Astrocyte of the cerebellum (primary cell): ENCODE data around the gene DHH.
A peak's percentile ranks its signal among the peaks of the same experiment; 100 is the strongest.

Experiments used
- DNase-seq: peaks from one replicate; pipeline ENCODE4 v3.0.0-alpha.2; 2011; ENCODE audit warnings: low read depth
- H3K4me3 ChIP-seq: 2 replicates; pipeline ENCODE4 v1.5.1; 2011; ENCODE audit warnings: mild to moderate bottlenecking, low read depth, low read length, moderate library complexity
- CTCF ChIP-seq: IDR thresholded peaks from 2 replicates; pipeline ENCODE4 v1.5.1; 2012; ENCODE audit warnings: low read length, low read depth, moderate library complexity, mild to moderate bottlenecking; ENCODE audit errors: missing control alignments
- in situ Hi-C: cut with HindIII; loops from 2 replicates; pipeline ENCODE4 v1.10.0; 2017; ENCODE audit warnings: low sequenced_read_pairs

The DHH gene

GRCh38 chr12:49126852-49127763 lies 32.5 kb upstream of the DHH start:
- DNase-seq = no peak
- in situ Hi-C loops = no loop called here
- TF ChIP-seq CTCF = no peak
- no peak overlapping the region for H3K4me3 ChIP-seq

GRCh38 chr12:49121047-49121696 lies 26.6 kb upstream of the DHH start:
- no peak for DNase-seq
- TF ChIP-seq CTCF = peak; percentile 78
- no peak overlapping the region for H3K4me3 ChIP-seq
- in situ Hi-C loops = no loop called here

- no peak for TF ChIP-seq CTCF
- in situ Hi-C loops = no loop called here
- DNase-seq = no peak
- H3K4me3 ChIP-seq = peak overlapping the region; percentile 79
Measured at GRCh38 chr12:49111206-49111605, 16.6 kb upstream of the DHH start.

- in situ Hi-C loops = no loop called here
Measured at GRCh38 chr12:49110464-49111155, 16.0 kb upstream of the DHH start, which contains the start of gene LMBR1L. Gene LMBR1L (minus strand): TSS chr12:49110847. CDS start chr12:49110555, 292 bp downstream.

GRCh38 chr12:49109641-49110463 lies 15.3 kb upstream of the DHH start:
- in situ Hi-C loops = no loop called here
- DNase-seq = no peak
- no peak for TF ChIP-seq CTCF
- H3K4me3 ChIP-seq = peak overlapping the region; percentile 79

More at GRCh38 chr12:49110464-49111155, 16.0 kb upstream of the DHH start, which contains the start of gene LMBR1L:
- TF ChIP-seq CTCF = peak; percentile 56
- H3K4me3 ChIP-seq = peak within 1 kb of the TSS; percentile 79
- DNase-seq = peak; percentile 98
